Stimulated activated effector memory CD8-positive, alpha-beta T cell treated with anti-CD3 and anti-CD28 coated beads, Interleukin-12 subunit alpha, Interleukin-12 subunit beta, amount 100 ng/mL, for 72 hours (primary cell): ENCODE results near the gene MYRFL.
A peak's percentile ranks its signal among the peaks of the same experiment; 100 is the strongest.

Source experiments
- ATAC-seq: fragments of 150-1000 bp; cut with Tn5 transposase; 2 replicates; pipeline ENCODE4 v1.10.0; 2021
- DNase-seq, 2 donors: peaks; one replicate each; pipeline ENCODE4 v3.0.0; 2021 to 2022; ENCODE audit warnings: low spot score in 2 of 2
- H3K27ac Mint-ChIP-seq: one replicate; pipeline ENCODE4 v1.8.0; 2022; ENCODE audit warnings: mild to moderate bottlenecking, mixed read lengths
- H3K36me3 Mint-ChIP-seq: one replicate; pipeline ENCODE4 v1.8.0; 2022; ENCODE audit warnings: mild to moderate bottlenecking, mixed read lengths
- H3K4me1 Mint-ChIP-seq: one replicate; pipeline ENCODE4 v1.8.0; 2022; ENCODE audit warnings: mixed read lengths
- H3K4me3 Mint-ChIP-seq: one replicate; pipeline ENCODE4 v1.8.0; 2022; ENCODE audit warnings: mild to moderate bottlenecking, mixed read lengths
- H3K9me3 Mint-ChIP-seq: one replicate; pipeline ENCODE4 v1.8.0; 2022; ENCODE audit warnings: mixed read lengths

MYRFL gene

GRCh38 chr12:69874606-69875005 is 49.6 kb downstream of the MYRFL start:
- no peak overlapping the region for H3K4me3 Mint-ChIP-seq
- no peaks in the 10 kb centered on the region for H3K9me3 Mint-ChIP-seq
- no peak for DNase-seq
- no peak overlapping the region for H3K27ac Mint-ChIP-seq
- ATAC-seq, result no peak
- H3K4me1 Mint-ChIP-seq, result no peaks in the 10 kb centered on the region
- H3K36me3 Mint-ChIP-seq, result no peaks in the 10 kb centered on the region

- Mint-ChIP-seq H3K4me3 (no peak overlapping the region), H3K4me1 (no peaks in the 10 kb centered on the region), H3K27ac (no peak overlapping the region), H3K9me3 (no peaks in the 10 kb centered on the region), H3K36me3 (no peaks in the 10 kb centered on the region)
- DNase-seq (no peak), ATAC-seq (no peak)
These were observed 50.4 kb downstream of the MYRFL start for GRCh38 chr12:69875416-69875935.

- Mint-ChIP-seq H3K36me3 (no peaks in the 10 kb centered on the region), H3K4me3 (no peak overlapping the region), H3K9me3 (no peaks in the 10 kb centered on the region), H3K4me1 (no peaks in the 10 kb centered on the region), H3K27ac (no peak overlapping the region)
- ATAC-seq (peak; percentile 84), DNase-seq (peak; percentile 39 to 80)
These were observed 54.3 kb downstream of the MYRFL start for GRCh38 chr12:69879007-69879960.

GRCh38 chr12:69880571-69880970 is 55.5 kb downstream of the MYRFL start:
- Mint-ChIP-seq H3K9me3 (no peaks in the 10 kb centered on the region), H3K4me1 (no peaks in the 10 kb centered on the region), H3K4me3 (no peak overlapping the region), H3K36me3 (no peaks in the 10 kb centered on the region), H3K27ac (no peak overlapping the region)
- no peak for ATAC-seq
- DNase-seq, result no peak

- no peaks in the 10 kb centered on the region for H3K4me1 Mint-ChIP-seq
- DNase-seq (no peak), ATAC-seq (no peak)
- H3K9me3 Mint-ChIP-seq, result no peaks in the 10 kb centered on the region
- H3K36me3 Mint-ChIP-seq, result no peaks in the 10 kb centered on the region
- no peak overlapping the region for H3K27ac Mint-ChIP-seq
- H3K4me3 Mint-ChIP-seq, result no peak overlapping the region
These were observed 56.7 kb downstream of the MYRFL start for GRCh38 chr12:69881771-69882170.

- H3K4me3 Mint-ChIP-seq, result no peak overlapping the region
These were observed 59.4 kb downstream of the MYRFL start for GRCh38 chr12:69884386-69884785.

GRCh38 chr12:69885658-69886057 is 60.6 kb downstream of the MYRFL start:
- Mint-ChIP-seq H3K4me1 (no peaks in the 10 kb centered on the region), H3K27ac (no peak overlapping the region), H3K36me3 (no peaks in the 10 kb centered on the region), H3K9me3 (no peaks in the 10 kb centered on the region), H3K4me3 (no peak overlapping the region)
- no peak for DNase-seq
- no peak for ATAC-seq

More at GRCh38 chr12:69884386-69884785, 59.4 kb downstream of the MYRFL start:
- Mint-ChIP-seq H3K9me3 (no peaks in the 10 kb centered on the region), H3K36me3 (no peaks in the 10 kb centered on the region), H3K27ac (no peak overlapping the region), H3K4me1 (no peaks in the 10 kb centered on the region)
- DNase-seq, result no peak
- no peak for ATAC-seq

GRCh38 chr12:69886109-69886508 is 61.1 kb downstream of the MYRFL start:
- Mint-ChIP-seq H3K36me3 (no peaks in the 10 kb centered on the region), H3K27ac (no peak overlapping the region), H3K9me3 (no peaks in the 10 kb centered on the region), H3K4me3 (no peak overlapping the region), H3K4me1 (no peaks in the 10 kb centered on the region)
- ATAC-seq, result no peak
- no peak for DNase-seq

GRCh38 chr12:69886715-69887114 is 61.7 kb downstream of the MYRFL start:
- peak; percentile 26 for ATAC-seq
- Mint-ChIP-seq H3K4me1 (no peaks in the 10 kb centered on the region), H3K27ac (no peak overlapping the region), H3K4me3 (no peak overlapping the region), H3K36me3 (no peaks in the 10 kb centered on the region), H3K9me3 (no peaks in the 10 kb centered on the region)
- no peak for DNase-seq

- no peaks in the 10 kb centered on the region for H3K4me1 Mint-ChIP-seq
- H3K4me3 Mint-ChIP-seq, result no peak overlapping the region
- ATAC-seq (no peak), DNase-seq (no peak)
- no peaks in the 10 kb centered on the region for H3K36me3 Mint-ChIP-seq
- H3K9me3 Mint-ChIP-seq, result no peaks in the 10 kb centered on the region
- H3K27ac Mint-ChIP-seq, result no peak overlapping the region
These were observed 63.9 kb downstream of the MYRFL start for GRCh38 chr12:69888901-69889300.

GRCh38 chr12:69894800-69895383 is 69.9 kb downstream of the MYRFL start:
- Mint-ChIP-seq H3K36me3 (no peaks in the 10 kb centered on the region), H3K4me3 (no peak overlapping the region), H3K4me1 (no peaks in the 10 kb centered on the region), H3K9me3 (no peaks in the 10 kb centered on the region), H3K27ac (no peak overlapping the region)
- ATAC-seq (no peak), DNase-seq (no peak)

- Mint-ChIP-seq H3K9me3 (no peaks in the 10 kb centered on the region), H3K36me3 (no peaks in the 10 kb centered on the region), H3K4me1 (no peaks in the 10 kb centered on the region), H3K27ac (no peak overlapping the region), H3K4me3 (no peak overlapping the region)
- DNase-seq, result no peak
- ATAC-seq, result peak; percentile 29
These were observed 71.8 kb downstream of the MYRFL start for GRCh38 chr12:69896653-69897381.

- Mint-ChIP-seq H3K4me3 (no peak overlapping the region), H3K27ac (no peak overlapping the region), H3K9me3 (no peaks in the 10 kb centered on the region), H3K4me1 (no peaks in the 10 kb centered on the region), H3K36me3 (no peaks in the 10 kb centered on the region)
- ATAC-seq (no peak), DNase-seq (no peak)
These were observed 72.7 kb downstream of the MYRFL start for GRCh38 chr12:69897744-69898143.

GRCh38 chr12:69898236-69898635 is 73.2 kb downstream of the MYRFL start:
- H3K36me3 Mint-ChIP-seq, result no peaks in the 10 kb centered on the region
- no peaks in the 10 kb centered on the region for H3K9me3 Mint-ChIP-seq
- no peaks in the 10 kb centered on the region for H3K4me1 Mint-ChIP-seq
- no peak for DNase-seq
- no peak overlapping the region for H3K4me3 Mint-ChIP-seq
- no peak for ATAC-seq
- H3K27ac Mint-ChIP-seq, result no peak overlapping the region

GRCh38 chr12:69900720-69901131 is 75.7 kb downstream of the MYRFL start:
- H3K27ac Mint-ChIP-seq, result no peak overlapping the region
- no peaks in the 10 kb centered on the region for H3K4me1 Mint-ChIP-seq
- H3K4me3 Mint-ChIP-seq, result no peak overlapping the region
- H3K36me3 Mint-ChIP-seq, result no peaks in the 10 kb centered on the region
- H3K9me3 Mint-ChIP-seq, result no peaks in the 10 kb centered on the region
- DNase-seq (peak; percentile 53 to 74), ATAC-seq (peak; percentile 49)
